Measurements from ENCODE around the gene SLC6A7. TPM values are rescaled to one million over a fixed set of nuclear protein-coding genes. Genes with fewer than 3 reads are reported as not detected.
A peak's percentile ranks its signal among the peaks of the same experiment; 100 is the strongest.

Gene SLC6A7
- total RNA-seq, 1 donor from 2014 or later, result not detected

GRCh38 chr5:150258130-150258529 lies 68.3 kb downstream of the SLC6A7 start:
- DNase-seq (ENCODE audit: low read depth), result peak; percentile 85

Other genes starting within 250 kb of the SLC6A7 start
- gene PDE6A, start 245.3 kb upstream of the SLC6A7 start, total RNA-seq, result 0.35 and 0.47 TPM in 2 replicates
- gene SLC26A2, start 229.3 kb upstream of the SLC6A7 start, total RNA-seq, result 14.2 and 16.9 TPM in 2 replicates
- 5.0 and 6.7 TPM in 2 replicates for gene TIGD6, start 189.4 kb upstream of the SLC6A7 start, total RNA-seq
- 43.3 and 48.1 TPM in 2 replicates for gene HMGXB3, start 189.3 kb upstream of the SLC6A7 start, total RNA-seq
- gene CSF1R, start 103.5 kb upstream of the SLC6A7 start, total RNA-seq, result not detected in 2 replicates
- 26.1 and 34.0 TPM in 2 replicates for gene PDGFRB, start 34.2 kb upstream of the SLC6A7 start, total RNA-seq
- 0.36 TPM in 1 of 2 replicates, not detected in the other for gene CDX1, start 23.3 kb upstream of the SLC6A7 start, total RNA-seq
- gene CAMK2A, start 99.7 kb downstream of the SLC6A7 start, total RNA-seq, result 5.0 and 8.6 TPM in 2 replicates
- 1.7 and 2.4 TPM in 2 replicates for gene ARSI, start 112.8 kb downstream of the SLC6A7 start, total RNA-seq
- 24.8 and 33.4 TPM in 2 replicates for gene TCOF1, start 167.6 kb downstream of the SLC6A7 start, total RNA-seq
- gene CD74, start 222.8 kb downstream of the SLC6A7 start, total RNA-seq, result 1.3 and 2.9 TPM in 2 replicates